ENCODE data around the gene CLEC5A.

Gene CLEC5A

GRCh38 chr7:141880960-141881359 is 65.8 kb downstream of the CLEC5A start:
- no peak overlapping the region for H3K27ac ChIP-seq
- no peak for TF ChIP-seq CTCF (conservative IDR thresholded peaks at IDR 0.05)

- no peak for TF ChIP-seq CTCF (conservative IDR thresholded peaks at IDR 0.05)
- H3K27ac ChIP-seq: no peak overlapping the region
Observed at GRCh38 chr7:141877365-141877764, 69.4 kb downstream of the CLEC5A start.
